NAMALWA (cell line): ENCODE measurements around the gene HLA-G.
"Not testable (repeated sequence)": the region's sequence is repeated elsewhere in the genome, so short reads cannot be mapped to it uniquely, and the experiment has no call there.

Experiments
- DNase-seq: peaks from one replicate; pipeline ENCODE4 v3.0.0-alpha.2; 2015; ENCODE audit warnings: low spot score

Gene HLA-G

DNA sequence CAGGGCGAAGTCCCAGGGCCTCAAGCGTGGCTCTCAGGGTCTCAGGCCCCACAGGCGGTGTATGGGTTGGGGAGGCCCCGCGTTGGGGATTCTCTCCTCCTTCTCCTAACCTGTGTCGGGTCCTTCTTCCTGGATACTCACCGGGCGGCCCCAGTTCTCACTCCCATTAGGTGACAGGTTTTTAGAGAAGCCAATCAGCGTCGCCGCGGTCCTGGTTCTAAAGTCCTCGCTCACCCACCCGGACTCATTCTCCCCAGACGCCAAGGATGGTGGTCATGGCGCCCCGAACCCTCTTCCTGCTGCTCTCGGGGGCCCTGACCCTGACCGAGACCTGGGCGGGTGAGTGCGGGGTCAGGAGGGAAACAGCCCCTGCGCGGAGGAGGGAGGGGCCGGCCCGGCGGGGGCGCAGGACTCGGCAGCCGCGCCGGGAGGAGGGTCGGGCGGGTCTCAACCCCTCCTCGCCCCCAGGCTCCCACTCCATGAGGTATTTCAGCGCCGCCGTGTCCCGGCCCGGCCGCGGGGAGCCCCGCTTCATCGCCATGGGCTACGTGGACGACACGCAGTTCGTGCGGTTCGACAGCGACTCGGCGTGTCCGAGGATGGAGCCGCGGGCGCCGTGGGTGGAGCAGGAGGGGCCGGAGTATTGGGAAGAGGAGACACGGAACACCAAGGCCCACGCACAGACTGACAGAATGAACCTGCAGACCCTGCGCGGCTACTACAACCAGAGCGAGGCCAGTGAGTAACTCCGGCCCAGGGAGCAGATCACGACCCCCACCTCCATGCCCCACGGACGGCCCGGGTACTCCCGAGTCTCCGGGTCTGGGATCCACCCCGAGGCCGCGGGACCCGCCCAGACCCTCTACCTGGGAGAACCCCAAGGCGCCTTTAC is at the start of gene HLA-G:
Gene HLA-G, plus strand, starts transcription at position 247 of the 892 bp plus-strand sequence. Its CDS starts 20 bp downstream, at position 267.
- no peak for DNase-seq

DNA sequence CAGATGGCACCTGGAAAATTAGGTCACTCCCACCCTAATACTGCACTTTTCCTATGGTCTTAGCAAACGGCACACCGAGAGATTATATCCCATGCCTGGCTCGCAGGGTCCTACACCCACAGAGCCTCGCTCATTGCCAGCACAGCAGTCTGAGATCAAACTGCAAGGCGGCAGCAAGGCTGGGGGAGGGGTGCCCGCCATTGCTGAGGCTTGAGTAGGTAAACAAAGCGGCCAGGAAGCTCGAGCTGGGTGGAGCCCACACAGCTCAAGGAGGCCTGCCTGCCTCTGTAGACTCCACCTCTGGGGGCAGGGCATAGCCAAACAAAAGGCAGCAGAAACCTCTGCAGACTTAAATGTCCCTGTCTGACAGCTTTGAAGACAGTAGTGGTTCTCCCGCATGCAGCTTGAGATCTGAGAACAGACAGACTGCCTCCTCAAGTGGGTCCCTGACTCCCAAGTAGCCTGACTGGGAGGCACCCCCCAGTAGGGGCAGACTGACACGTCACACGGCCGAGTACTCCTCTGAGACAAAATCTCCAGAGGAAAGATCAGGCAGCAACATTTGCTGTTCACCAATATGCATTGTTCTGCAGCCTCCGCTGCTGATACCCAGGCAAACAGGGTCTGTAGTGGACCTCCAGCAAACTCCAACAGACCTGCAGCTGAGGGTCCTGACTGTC is 47.5 kb upstream of the HLA-G start:
- DNase-seq, result not testable (repeated sequence)

DNA sequence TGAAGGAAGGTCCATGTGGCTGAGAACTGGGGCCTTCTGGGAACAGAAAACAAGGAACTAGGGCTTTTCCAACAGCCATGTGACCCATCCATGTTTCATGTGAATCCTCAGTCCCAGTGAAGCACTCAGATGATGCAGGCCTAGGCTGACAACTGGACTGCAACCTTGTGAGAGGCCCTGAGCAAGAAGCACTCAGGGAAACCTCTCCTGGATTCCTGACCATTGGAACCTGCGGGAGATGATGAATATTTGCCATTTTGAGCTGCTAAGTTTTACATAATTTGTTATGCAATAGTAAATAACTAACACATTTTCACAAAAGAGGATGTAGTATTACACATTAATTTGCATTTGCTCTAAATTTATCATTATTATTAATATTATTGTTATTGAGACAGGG is 38.4 kb upstream of the HLA-G start:
- no peak for DNase-seq

GRCh38 chr6:29790626-29791025 is 37.0 kb upstream of the HLA-G start:
- DNase-seq, result no peak

GRCh38 chr6:29791162-29791561 is 36.5 kb upstream of the HLA-G start:
- no peak for DNase-seq

GRCh38 chr6:29791786-29792122 is 35.9 kb upstream of the HLA-G start:
- DNase-seq, result no peak

GRCh38 chr6:29792123-29793035 is 35.2 kb upstream of the HLA-G start:
- DNase-seq, result peak; percentile 19

- DNase-seq, result no peak
Measured at GRCh38 chr6:29793036-29793356, 34.6 kb upstream of the HLA-G start.

DNA sequence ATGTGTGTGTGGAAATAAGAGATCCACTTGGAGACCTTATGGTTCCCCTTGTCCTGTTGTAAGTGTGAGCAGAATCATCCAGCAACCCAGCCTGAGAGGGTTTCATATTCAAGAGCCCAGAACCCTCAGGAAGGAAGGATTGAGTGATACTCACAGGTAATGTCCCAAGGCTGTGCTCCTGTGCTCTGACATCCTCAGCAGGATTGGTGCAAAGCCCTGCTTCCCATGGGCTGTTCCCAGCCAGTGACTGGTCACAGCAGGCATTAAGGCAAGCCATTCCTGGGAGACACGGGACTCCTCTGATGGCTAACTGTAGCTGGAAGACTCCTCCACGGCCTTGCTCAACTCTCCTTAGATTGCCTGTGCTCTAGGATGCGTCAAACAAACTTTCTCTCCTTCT is 33.8 kb upstream of the HLA-G start:
- no peak for DNase-seq

GRCh38 chr6:29796026-29796425 is 31.6 kb upstream of the HLA-G start:
- DNase-seq, result no peak

DNA sequence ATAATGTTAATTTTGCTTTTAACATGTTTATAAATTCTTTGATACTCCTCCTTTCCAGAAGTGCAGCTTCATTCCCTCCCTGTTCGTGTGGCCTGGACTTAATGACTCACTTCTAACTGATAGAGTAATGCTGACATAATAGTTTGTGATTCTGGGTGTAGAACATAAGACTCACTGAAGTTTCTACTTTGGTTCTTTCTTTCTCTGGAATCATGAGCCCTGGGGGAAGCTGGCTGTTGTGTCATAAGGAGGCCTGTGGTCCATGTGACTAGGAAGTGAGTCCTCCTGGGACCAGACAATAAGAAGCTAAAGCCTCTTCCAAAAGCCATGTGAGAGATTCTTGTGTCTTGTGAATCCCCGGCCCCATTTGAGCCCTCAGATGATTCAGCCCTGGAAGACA is 30.5 kb upstream of the HLA-G start:
- no peak for DNase-seq

DNA sequence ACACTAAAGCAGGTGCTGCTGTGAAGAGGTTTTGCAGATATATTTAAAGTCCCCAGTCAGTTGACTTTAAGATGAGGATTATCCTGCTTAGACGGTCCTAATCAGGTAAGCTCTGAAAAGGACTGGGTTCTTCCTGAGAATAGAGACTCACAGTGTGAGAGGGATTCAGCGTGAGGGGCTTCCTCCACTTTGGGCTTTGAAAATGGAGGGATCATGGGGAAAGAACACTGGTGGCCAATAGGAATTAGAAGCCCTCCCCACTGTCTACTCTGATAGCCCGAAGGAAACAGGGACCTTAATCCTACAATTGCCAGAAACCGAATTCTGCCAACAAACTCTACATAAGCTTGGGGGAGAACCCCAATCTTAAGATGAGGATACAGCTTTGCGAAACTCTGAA is 29.7 kb upstream of the HLA-G start:
- DNase-seq, result no peak

GRCh38 chr6:29800254-29800653 is 27.4 kb upstream of the HLA-G start:
- no peak for DNase-seq

DNA sequence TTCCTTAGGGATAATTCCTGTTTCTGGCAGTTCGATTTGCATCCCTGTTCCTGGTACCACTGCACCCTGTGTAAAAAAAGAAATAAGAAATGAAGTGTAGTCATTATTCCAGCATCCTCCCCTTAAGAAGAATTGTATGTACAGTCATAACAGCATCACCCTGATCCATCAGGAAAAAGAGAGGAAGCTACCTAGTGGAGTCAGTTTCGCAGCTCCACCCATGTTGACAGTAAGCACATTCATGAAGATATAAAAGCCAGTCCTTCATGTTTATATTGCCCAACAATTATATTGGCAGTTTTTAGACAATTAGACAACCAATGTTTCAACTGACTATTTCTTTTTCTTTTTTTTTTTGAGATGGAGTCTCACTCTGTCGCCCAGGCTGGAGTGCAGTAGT is 21.2 kb upstream of the HLA-G start:
- no peak for DNase-seq

- no peak for DNase-seq
Measured at GRCh38 chr6:29809249-29809648, 18.4 kb upstream of the HLA-G start.

GRCh38 chr6:29810371-29810770 is 17.3 kb upstream of the HLA-G start:
- DNase-seq, result no peak

DNA sequence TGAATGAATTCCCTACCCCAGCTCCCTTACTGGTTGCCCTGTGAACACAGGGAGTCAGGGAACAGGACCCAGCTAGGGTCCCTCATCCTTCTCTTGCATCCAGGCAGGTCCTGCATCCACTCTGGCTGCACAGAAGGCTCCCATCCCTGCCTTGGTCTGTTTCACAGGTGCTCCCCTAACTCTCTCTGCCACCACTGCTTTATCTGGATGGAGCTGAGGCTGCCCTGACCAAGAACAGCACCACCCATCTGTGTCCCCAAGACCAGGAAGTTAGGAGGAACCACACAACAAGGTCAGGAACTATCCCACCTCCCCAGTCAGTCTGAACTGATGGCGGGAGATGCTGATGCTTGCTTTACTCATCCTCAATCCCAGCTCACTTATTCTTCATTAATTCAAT is 16.2 kb upstream of the HLA-G start:
- DNase-seq, result no peak

GRCh38 chr6:29813066-29813465 is 14.6 kb upstream of the HLA-G start:
- DNase-seq, result no peak

DNA sequence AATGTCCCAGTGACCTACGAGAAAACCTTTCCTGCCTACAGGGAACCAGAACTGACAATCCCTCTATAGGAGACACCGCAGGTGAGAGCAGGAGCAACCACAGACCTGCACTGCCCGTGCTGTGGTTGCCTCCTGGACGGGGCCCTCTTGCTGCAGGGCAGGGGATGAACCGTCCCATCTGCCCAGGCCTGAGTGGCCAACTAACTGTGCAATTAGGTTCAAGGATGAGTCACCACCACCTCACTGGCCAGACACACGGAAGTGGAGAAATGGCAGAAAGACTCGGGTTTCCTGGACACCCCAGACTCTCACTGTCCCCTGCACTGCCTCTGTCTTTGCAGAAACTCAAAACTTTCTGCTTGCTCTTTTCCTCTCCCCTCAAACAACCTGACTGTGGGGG is 13.8 kb upstream of the HLA-G start:
- DNase-seq, result no peak

DNA sequence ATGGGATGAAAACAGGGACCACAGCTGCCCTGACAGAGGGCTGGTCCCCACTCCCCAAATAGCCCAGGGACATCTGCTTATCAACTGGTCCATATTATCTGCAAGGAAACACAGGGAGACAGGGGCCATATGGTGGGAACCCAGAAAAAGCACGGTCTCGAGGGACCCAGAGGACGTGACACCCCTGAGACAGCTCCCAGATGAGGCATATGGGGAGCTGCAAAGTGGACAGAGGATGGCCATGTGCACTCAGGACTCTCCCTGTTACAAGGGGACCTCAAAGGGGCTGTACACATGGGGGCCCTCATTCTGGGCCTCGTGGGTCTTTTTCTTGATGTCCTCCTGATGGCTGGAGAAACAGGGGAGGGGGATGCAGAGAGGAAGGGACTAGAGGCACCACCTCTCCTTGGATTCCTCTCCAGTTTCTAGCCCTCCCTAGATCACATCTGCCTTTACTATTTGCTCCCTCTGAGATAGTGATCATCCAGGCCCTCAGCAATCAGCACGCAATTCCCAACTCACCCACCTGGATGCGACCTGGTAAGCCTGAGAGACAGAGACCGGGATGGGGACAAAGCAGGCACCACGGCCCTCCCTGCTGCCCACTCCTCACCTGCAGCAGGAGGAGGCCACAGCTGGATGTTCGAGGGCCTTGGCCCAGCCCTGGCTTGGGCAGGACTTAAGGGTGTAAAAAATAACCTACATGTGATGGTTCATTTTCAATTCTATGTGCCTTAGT is 13.1 kb upstream of the HLA-G start:
- no peak for DNase-seq

- DNase-seq, result no peak
Measured at GRCh38 chr6:29815118-29815750, 12.4 kb upstream of the HLA-G start.

- DNase-seq, result no peak
Measured at GRCh38 chr6:29816030-29816429, 11.6 kb upstream of the HLA-G start.
